Mammary microvascular endothelial cell (primary cell): ENCODE data around the gene C2orf81. TPM values are rescaled to one million over a fixed set of nuclear protein-coding genes. Genes with fewer than 3 reads are reported as not detected.

ENCODE experiments used
- total RNA-seq: library from RNA; depleted of rRNA; stranded (reverse); fragments of >200 nt; gene quantifications from 2 replicates; pipeline ENCODE4 v1.2.3, GENCODE V29; 2015

The C2orf81 gene
- 0.59 and 0.67 TPM in 2 replicates for total RNA-seq

GRCh38 chr2:74421221-74421870, at the start of gene C2orf81, which contains the start of gene WDR54:
Gene C2orf81 (minus strand): TSS chr2:74421619. CDS start chr2:74421560, 59 bp downstream.
Gene WDR54 (plus strand): TSS chr2:74421730. CDS start chr2:74422154, 424 bp downstream.

GRCh38 chr2:74458132-74458937, 36.9 kb upstream of the C2orf81 start, which contains the start of gene WBP1:
Gene WBP1 (plus strand): TSS chr2:74458438. CDS start chr2:74458603, 165 bp downstream.

GRCh38 chr2:74454654-74455511, 33.5 kb upstream of the C2orf81 start, which contains the start of gene INO80B:
Gene INO80B (plus strand): TSS chr2:74455087. CDS start chr2:74455117, 30 bp downstream.

GRCh38 chr2:74441690-74442482, 20.5 kb upstream of the C2orf81 start, which contains the start of gene RTKN:
Gene RTKN (minus strand): TSS chr2:74441937. CDS start chr2:74441816, 121 bp downstream.

GRCh38 chr2:74379851-74380789, 41.3 kb downstream of the C2orf81 start, which contains the start of gene DCTN1:
Gene DCTN1 (minus strand): TSS chr2:74380311. CDS start chr2:74380037, 274 bp downstream.

Other genes starting within 250 kb of the C2orf81 start
- gene MOB1A, start 242.7 kb downstream of the C2orf81 start, total RNA-seq, result 110 and 112 TPM in 2 replicates
- gene MTHFD2, start 223.0 kb downstream of the C2orf81 start, total RNA-seq, result 57.7 and 61.6 TPM in 2 replicates
- gene SLC4A5, start 78.2 kb downstream of the C2orf81 start, total RNA-seq, result 0.05 and 0.07 TPM in 2 replicates
- gene DCTN1, start 41.3 kb downstream of the C2orf81 start, total RNA-seq, result 125 and 128 TPM in 2 replicates
- 27.2 and 30.3 TPM in 2 replicates for gene WDR54, start 111 bp upstream of the C2orf81 start, total RNA-seq
- 3.2 and 5.6 TPM in 2 replicates for gene RTKN, start 20.3 kb upstream of the C2orf81 start, total RNA-seq
- 16.2 and 17.2 TPM in 2 replicates for gene INO80B, start 33.5 kb upstream of the C2orf81 start, total RNA-seq
- gene WBP1, start 36.8 kb upstream of the C2orf81 start, total RNA-seq, result 36.2 and 43.0 TPM in 2 replicates
- gene MOGS, start 43.8 kb upstream of the C2orf81 start, total RNA-seq, result 67.8 and 75.5 TPM in 2 replicates
- 23.0 and 63.2 TPM in 2 replicates for gene MRPL53, start 51.1 kb upstream of the C2orf81 start, total RNA-seq
- gene CCDC142, start 61.4 kb upstream of the C2orf81 start, total RNA-seq, result 9.8 and 9.9 TPM in 2 replicates
- gene TTC31, start 61.5 kb upstream of the C2orf81 start, total RNA-seq, result 15.8 and 22.0 TPM in 2 replicates
- gene LBX2, start 78.0 kb upstream of the C2orf81 start, total RNA-seq, result 2.5 and 4.3 TPM in 2 replicates
- 5.1 and 6.2 TPM in 2 replicates for gene PCGF1, start 86.1 kb upstream of the C2orf81 start, total RNA-seq
- not detected in 2 replicates for gene TLX2, start 92.8 kb upstream of the C2orf81 start, total RNA-seq
- gene DQX1, start 104.6 kb upstream of the C2orf81 start, total RNA-seq, result not detected in 2 replicates
- 111 and 134 TPM in 2 replicates for gene AUP1, start 108.1 kb upstream of the C2orf81 start, total RNA-seq
- gene HTRA2, start 108.3 kb upstream of the C2orf81 start, total RNA-seq, result 23.4 and 28.8 TPM in 2 replicates
- 0.27 and 0.94 TPM in 2 replicates for gene LOXL3, start 132.3 kb upstream of the C2orf81 start, total RNA-seq
- 19.9 and 23.2 TPM in 2 replicates for gene DOK1, start 133.1 kb upstream of the C2orf81 start, total RNA-seq
- not detected in 2 replicates for gene M1AP, start 226.7 kb upstream of the C2orf81 start, total RNA-seq
- 3.7 and 5.0 TPM in 2 replicates for gene SEMA4F, start 232.6 kb upstream of the C2orf81 start, total RNA-seq